GM19025 (cell line): ENCODE data around the gene CCDC126.
"Not testable (repeated sequence)": the region's sequence is repeated elsewhere in the genome, so short reads cannot be mapped to it uniquely, and the experiment has no call there.

Source experiments
- ATAC-seq: cut with Tn5 transposase; IDR thresholded peaks from one replicate; pipeline ENCODE4 v1.9.1; 2021; ENCODE audit warnings: mild to moderate bottlenecking, low read depth, moderate library complexity; ENCODE audit not compliant: unreplicated experiment

Gene CCDC126

GRCh38 chr7:23622506-23622925 is 25.3 kb downstream of the CCDC126 start:
- ATAC-seq: no peak

GRCh38 chr7:23628370-23628769 is 31.2 kb downstream of the CCDC126 start:
- ATAC-seq: no peak

DNA sequence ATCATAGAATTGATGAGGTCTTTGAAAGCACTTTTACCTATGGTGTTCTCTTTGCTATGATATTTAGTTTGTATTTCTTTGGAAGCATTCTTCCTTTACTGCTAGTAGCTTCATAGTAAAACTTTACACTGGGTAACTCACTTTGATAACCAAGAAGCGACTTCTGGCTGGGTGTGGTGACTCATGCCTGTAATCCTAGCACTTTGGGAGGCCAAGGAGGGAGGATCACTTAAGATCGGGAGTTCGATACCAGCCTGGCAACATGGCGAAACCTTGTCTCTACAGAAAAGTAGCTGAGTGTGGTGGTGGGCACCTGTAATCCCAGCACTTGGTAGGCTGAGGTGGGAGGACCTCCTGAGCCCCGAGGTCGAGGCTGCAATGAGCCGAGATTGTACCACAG is 36.2 kb downstream of the CCDC126 start:
- no peak for ATAC-seq

DNA sequence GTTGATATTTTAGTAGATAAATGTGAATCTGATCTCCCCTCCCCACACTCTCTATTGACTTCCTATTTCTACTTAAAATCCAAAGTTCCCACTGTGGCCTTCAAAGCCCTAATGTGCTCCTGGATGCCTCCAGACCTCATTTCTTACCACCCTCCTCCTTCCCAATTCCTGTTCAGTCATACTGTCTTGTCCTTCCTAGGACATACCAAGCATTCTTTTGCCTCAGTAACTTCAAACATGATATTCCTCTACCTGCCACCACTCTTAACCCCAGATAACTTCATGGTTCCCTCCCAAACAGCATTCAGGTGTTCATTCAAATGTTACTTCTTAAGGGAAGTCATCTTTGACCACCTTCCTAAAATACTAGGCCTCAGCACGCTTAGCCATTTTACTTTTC is 48.6 kb downstream of the CCDC126 start:
- ATAC-seq: no peak

GRCh38 chr7:23653942-23654341 is 56.8 kb downstream of the CCDC126 start:
- no peak for ATAC-seq

GRCh38 chr7:23654508-23654907 is 57.3 kb downstream of the CCDC126 start:
- ATAC-seq: no peak

GRCh38 chr7:23655433-23655832 is 58.3 kb downstream of the CCDC126 start:
- ATAC-seq: no peak

GRCh38 chr7:23658831-23659427 is 61.7 kb downstream of the CCDC126 start:
- ATAC-seq: no peak

GRCh38 chr7:23661385-23661784 is 64.2 kb downstream of the CCDC126 start:
- ATAC-seq: no peak

GRCh38 chr7:23662124-23662983 is 65.2 kb downstream of the CCDC126 start:
- no peak for ATAC-seq

- no peak for ATAC-seq
Observed at GRCh38 chr7:23662984-23663313, 65.8 kb downstream of the CCDC126 start.

GRCh38 chr7:23664122-23664521 is 66.9 kb downstream of the CCDC126 start:
- no peak for ATAC-seq

DNA sequence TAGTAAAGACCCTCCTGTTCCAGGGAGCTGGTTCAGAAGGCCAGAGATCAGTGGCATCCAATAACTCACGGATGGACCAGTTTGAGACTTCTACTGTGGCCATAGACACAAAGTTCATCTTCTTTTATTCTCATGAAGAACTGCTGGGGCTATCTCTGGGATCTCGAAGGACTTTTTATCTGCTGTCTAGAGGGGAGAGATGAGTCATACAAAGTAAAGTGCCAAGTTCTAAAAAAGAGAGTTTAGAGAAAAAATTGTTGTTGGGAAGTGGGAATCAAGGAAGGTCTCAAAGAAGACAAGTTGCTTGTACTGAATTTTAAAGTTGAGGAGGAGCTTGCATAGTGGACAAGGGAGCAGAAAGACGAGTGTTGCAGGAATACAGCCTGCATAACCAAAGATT is 74.9 kb downstream of the CCDC126 start:
- ATAC-seq: no peak

- peak; percentile 99 for ATAC-seq
Observed at GRCh38 chr7:23679898-23680413, 82.8 kb downstream of the CCDC126 start, which contains the start of gene FAM221A. Gene FAM221A (plus strand): TSS chr7:23680199. CDS start chr7:23680219, 20 bp downstream.

DNA sequence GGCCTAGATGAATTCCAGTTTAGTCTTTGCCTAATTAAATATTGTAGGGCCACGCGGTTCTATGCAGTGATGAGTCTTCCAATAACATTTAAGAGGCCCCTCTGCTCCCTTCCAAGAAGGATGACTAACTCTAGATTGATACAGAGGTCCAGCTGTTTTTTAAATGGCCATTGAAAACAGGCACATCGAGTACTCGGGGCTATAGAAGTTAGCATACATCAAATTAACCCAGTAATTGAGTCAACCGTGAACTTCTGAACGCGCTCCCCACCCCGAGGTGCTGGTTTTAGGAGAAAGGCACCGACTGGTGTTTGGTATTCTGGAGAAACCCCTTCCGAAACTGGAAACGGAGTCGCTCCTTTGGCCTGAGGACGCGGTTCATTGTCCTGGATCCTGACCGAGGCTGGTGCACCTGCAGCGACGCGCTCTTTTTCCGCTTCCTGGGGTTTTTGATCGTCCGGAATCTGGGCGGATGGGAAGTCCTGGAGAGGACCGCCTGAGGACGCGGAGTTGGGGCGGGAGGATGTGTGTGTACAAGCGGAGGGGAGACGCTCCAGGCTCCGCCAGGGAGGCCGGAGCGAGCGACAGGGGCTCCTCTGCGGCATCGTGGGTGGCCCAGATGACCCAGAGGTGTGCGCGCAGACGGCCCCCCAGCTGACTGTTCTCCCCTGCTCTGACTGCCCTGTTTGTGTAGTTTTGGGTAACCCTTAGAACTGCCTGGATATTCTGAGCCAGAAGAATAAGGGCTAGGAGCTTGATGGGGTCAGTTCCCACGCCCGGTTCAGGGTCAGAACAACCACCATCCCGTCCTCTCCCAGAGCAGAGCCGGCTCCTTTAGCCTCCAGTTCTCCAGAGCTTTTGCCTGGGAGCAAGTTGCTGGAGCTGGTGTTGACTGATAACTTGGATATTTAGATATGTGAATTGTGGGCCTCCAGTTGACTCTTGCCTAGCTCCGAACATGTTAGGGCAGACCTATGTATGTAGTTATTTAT is 83.5 kb downstream of the CCDC126 start:
- peak; percentile 22 for ATAC-seq

DNA sequence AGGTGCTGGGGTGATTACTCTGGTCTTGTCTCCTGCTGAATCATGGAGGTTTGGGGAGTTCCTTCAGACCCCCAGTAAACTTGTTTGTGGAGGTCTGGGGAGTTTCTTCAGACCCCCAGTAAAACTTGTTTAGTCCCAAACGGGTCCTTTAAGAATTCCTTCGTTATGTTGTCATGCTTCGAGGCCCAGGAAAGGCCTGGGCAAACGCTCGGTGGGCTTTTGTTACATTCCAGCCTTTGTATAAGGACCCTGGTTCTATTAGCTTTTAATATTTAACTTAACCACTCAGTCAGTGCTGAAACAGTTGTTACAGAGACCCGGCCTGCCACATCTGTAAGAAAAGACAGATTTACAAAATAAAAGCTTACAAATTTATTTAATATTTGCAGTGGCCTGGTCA is 86.9 kb downstream of the CCDC126 start:
- ATAC-seq: not testable (repeated sequence)

- no peak for ATAC-seq
Observed at GRCh38 chr7:23685731-23686130, 88.5 kb downstream of the CCDC126 start.

DNA sequence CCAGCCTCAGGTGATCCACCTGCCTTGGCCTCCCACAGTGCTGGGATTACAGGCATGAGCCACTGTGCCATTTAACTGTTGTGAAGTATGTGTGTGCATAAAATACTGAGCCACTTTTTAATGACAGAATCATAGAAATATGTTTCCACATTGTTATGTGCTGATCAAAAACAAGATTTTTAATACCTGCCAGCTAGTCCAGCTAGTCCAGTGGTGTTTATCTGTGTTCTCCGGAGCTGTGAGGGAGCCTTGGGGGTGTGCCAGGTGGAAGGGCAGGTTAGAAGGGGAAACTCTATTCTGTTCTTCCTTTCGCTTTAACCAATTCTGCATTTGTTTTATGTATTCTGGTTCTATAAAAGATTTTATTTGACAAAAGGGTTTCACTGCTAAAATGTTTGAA is 89.8 kb downstream of the CCDC126 start:
- ATAC-seq: no peak

DNA sequence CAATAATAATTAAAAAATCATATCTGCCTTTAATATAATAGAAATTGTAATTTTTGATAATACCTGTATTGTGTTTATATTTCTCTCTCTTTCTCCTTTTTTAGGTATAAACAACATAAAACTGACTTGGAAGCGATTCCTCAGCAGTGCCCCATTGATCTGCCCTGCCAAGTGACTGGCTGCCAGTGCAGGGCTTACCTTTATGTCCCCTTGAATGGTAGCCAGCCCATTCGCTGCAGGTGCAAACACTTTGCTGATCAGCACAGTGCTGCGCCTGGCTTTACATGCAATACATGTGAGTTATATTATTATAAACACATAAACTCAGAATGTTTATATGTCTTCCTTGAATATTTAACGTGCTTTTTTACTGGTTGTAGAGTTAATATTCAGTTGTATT is 92.0 kb downstream of the CCDC126 start:
- ATAC-seq: no peak

DNA sequence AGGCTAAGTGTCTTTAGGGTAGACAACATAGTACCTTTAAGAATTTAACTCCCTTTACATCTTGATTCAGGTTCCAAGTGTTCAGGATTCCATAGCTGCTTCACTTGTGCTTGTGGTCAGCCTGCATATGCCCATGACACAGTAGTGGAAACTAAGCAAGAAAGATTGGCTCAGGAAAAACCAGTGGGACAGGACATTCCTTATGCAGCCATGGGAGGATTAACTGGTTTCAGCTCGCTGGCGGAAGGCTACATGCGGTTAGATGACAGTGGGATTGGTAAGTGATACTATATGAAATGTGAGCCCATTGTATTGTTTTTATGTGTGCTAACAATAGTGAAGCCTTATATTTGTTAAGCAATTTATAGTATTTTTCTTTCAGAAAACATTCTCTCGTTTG is 94.1 kb downstream of the CCDC126 start:
- no peak for ATAC-seq

DNA sequence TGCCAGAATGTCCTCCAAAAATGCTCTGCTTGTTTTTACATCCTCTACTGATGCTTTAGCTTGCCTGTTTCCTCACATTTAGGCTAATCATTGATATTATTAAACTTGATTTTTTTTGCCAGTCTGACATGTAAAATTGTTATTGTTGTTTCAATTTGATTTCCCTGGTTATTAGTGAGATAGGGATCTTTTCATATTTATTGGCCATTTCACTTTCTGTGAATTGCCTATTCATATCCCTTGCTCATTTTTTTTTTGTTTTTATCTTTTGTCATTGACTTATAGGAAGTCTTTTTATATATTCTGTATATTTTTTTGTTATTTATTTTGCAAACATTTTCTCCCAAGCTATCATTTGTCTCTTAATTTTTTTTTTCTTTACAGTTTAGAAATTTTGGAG is 96.0 kb downstream of the CCDC126 start:
- no peak for ATAC-seq
